Panc1 (cell line): ENCODE results near the gene EFCAB8.

ENCODE experiments used
- CTCF ChIP-seq: fragments of 450-650 bp; IDR thresholded peaks from 2 replicates; pipeline ENCODE4 v1.5.1; 2017; ENCODE audit warnings: mild to moderate bottlenecking
- POLR2AphosphoS5 ChIP-seq: IDR thresholded peaks from 2 replicates; pipeline ENCODE4 v1.6.1; 2012; ENCODE audit warnings: mild to moderate bottlenecking, low read depth, low read length, moderate library complexity
- REST ChIP-seq, 2 experiments: IDR thresholded peaks; 2 replicates each; pipeline ENCODE4 v1.6.1; 2011 to 2012; ENCODE audit warnings: low read depth in 2 of 2, control low read depth in 1 of 2, low read length in 1 of 2, mild to moderate bottlenecking in 1 of 2, moderate library complexity in 1 of 2; ENCODE audit not compliant: insufficient read depth in 1 of 2
- SIN3A ChIP-seq: IDR thresholded peaks from 2 replicates; pipeline ENCODE4 v1.6.1; 2012; ENCODE audit warnings: low read depth, mild to moderate bottlenecking, low read length, moderate library complexity, borderline replicate concordance; ENCODE audit not compliant: insufficient read depth
- TCF7L2 ChIP-seq: IDR thresholded peaks from 2 replicates; pipeline ENCODE4 v1.6.1; 2011; ENCODE audit warnings: mild to moderate bottlenecking, low read depth, low read length, inconsistent platforms

- no peak for TF ChIP-seq CTCF
- TF ChIP-seq REST (IDR thresholded peaks at IDR 0.05; ENCODE audit: insufficient read depth in 1 of 2, low read depth in 2 of 2, low read length in 1 of 2), result no peak
- no peak for TF ChIP-seq POLR2AphosphoS5
- no peak for TF ChIP-seq SIN3A
- no peak for TF ChIP-seq TCF7L2
Measured at GRCh38 chr20:32964575-32964974, 105.9 kb downstream of the EFCAB8 start.
